ENCODE data around the gene NSMCE1.

- TF ChIP-seq, protein P1, sequence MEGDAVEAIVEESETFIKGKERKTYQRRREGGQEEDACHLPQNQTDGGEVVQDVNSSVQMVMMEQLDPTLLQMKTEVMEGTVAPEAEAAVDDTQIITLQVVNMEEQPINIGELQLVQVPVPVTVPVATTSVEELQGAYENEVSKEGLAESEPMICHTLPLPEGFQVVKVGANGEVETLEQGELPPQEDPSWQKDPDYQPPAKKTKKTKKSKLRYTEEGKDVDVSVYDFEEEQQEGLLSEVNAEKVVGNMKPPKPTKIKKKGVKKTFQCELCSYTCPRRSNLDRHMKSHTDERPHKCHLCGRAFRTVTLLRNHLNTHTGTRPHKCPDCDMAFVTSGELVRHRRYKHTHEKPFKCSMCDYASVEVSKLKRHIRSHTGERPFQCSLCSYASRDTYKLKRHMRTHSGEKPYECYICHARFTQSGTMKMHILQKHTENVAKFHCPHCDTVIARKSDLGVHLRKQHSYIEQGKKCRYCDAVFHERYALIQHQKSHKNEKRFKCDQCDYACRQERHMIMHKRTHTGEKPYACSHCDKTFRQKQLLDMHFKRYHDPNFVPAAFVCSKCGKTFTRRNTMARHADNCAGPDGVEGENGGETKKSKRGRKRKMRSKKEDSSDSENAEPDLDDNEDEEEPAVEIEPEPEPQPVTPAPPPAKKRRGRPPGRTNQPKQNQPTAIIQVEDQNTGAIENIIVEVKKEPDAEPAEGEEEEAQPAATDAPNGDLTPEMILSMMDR (IDR thresholded peaks at IDR 0.05): no peak
- TF ChIP-seq POLR2A (IDR thresholded peaks at IDR 0.05): no peak
Observed at GRCh38 chr16:27269300-27270150, 953 bp upstream of the NSMCE1 start.
